Caco-2 (cell line): ENCODE measurements around the gene SYNGR3. TPM values are rescaled to one million over a fixed set of nuclear protein-coding genes. Genes with fewer than 3 reads are reported as not detected.

Source experiments
- BruUV-seq: library from RNA; stranded (reverse); fragments of 400-500 nt; replicated peaks from 2 replicates; lab custom pipeline; 2021; lab: Mats Ljungman, UMichigan
- CTCF ChIA-PET: fragments of 300-600 bp; sonication (Branson Sonifier 250); formaldehyde crosslinking; loops from one replicate; lab custom pipeline; 2022; ENCODE audit warnings: antibody characterized with exemption; lab: Charles Lee
- POLR2A ChIA-PET: fragments of 300-600 bp; sonication (Branson Sonifier 250); formaldehyde crosslinking; loops from one replicate; lab custom pipeline; 2022; ENCODE audit warnings: antibody characterized with exemption; lab: Charles Lee
- DNase-seq, 2 experiments: peaks; one replicate each; pipeline versions ENCODE4 v3.0.0 to v3.0.0-alpha.2; 2020 to 2022
- H3K27me3 ChIP-seq: replicated peaks from 2 replicates; pipeline ENCODE4 v1.6.0; 2011; ENCODE audit warnings: low read length; ENCODE audit not compliant: control insufficient read depth, insufficient read depth
- H3K36me3 ChIP-seq: 2 replicates; pipeline ENCODE4 v1.5.1; 2011; ENCODE audit warnings: low read length; ENCODE audit not compliant: control insufficient read depth, insufficient read depth
- H3K4me1 ChIP-seq: fragments of 250-450 bp; sonication (Bioruptor Pico); 2 replicates; pipeline ENCODE4 v1.5.1; 2020; ENCODE audit warnings: mild to moderate bottlenecking
- H3K4me3 ChIP-seq: 2 replicates; pipeline ENCODE4 v1.5.1; 2011; ENCODE audit warnings: low read depth, mild to moderate bottlenecking, control low read depth, low read length
- H3K9me3 ChIP-seq: fragments of 250-450 bp; sonication (Bioruptor Pico); 2 replicates; pipeline ENCODE4 v1.5.1; 2020; ENCODE audit warnings: mild to moderate bottlenecking, moderate library complexity
- H3K27ac Mint-ChIP-seq: one replicate; pipeline ENCODE4 v1.8.0; 2022; ENCODE audit warnings: mixed read lengths; ENCODE audit not compliant: unreplicated experiment
- H3K27me3 Mint-ChIP-seq: one replicate; pipeline ENCODE4 v1.8.0; 2022; ENCODE audit warnings: mixed read lengths; ENCODE audit not compliant: insufficient read depth, unreplicated experiment
- H3K36me3 Mint-ChIP-seq: one replicate; pipeline ENCODE4 v1.8.0; 2022; ENCODE audit warnings: mild to moderate bottlenecking, mixed read lengths; ENCODE audit not compliant: insufficient read depth, unreplicated experiment
- H3K4me1 Mint-ChIP-seq: one replicate; pipeline ENCODE4 v1.8.0; 2022; ENCODE audit warnings: low read depth, mixed read lengths; ENCODE audit not compliant: unreplicated experiment
- H3K4me3 Mint-ChIP-seq: one replicate; pipeline ENCODE4 v1.8.0; 2022; ENCODE audit warnings: mild to moderate bottlenecking, moderate library complexity, mixed read lengths; ENCODE audit not compliant: unreplicated experiment
- H3K9me3 Mint-ChIP-seq: one replicate; pipeline ENCODE4 v1.8.0; 2022; ENCODE audit warnings: mixed read lengths; ENCODE audit not compliant: unreplicated experiment
- CTCF ChIP-seq, 2 experiments: fragments of 200-600 bp in 1 of 2; IDR thresholded peaks; 1 replicate in 1 of 2; 2 replicates in 1 of 2; pipeline versions ENCODE4 v1.5.1 to v1.8.0; 2011 to 2022; ENCODE audit warnings: antibody characterized with exemption in 1 of 2, control low read depth in 1 of 2, inconsistent platforms in 1 of 2, low read depth in 1 of 2, low read length in 1 of 2, mild to moderate bottlenecking in 1 of 2, moderate library complexity in 1 of 2; ENCODE audit not compliant: insufficient read depth in 1 of 2, severe bottlenecking in 1 of 2, unreplicated experiment in 1 of 2
- intact Hi-C: fragments of 100-400 bp; cut with micrococcal nuclease; formaldehyde crosslinking; loops from one replicate; pipeline ENCODE4 v1.10.0; 2022; ENCODE audit not compliant: unreplicated experiment
- total RNA-seq: library from RNA; stranded (reverse); gene quantifications from 2 replicates; pipeline ENCODE4 v1.2.3, GENCODE V29; 2022

SYNGR3 gene
- total RNA-seq, 1 experiment from 2014 or later, result 2.9 TPM

- Mint-ChIP-seq H3K36me3 (no peaks in the 10 kb centered on the region), H3K4me1 (no peaks in the 10 kb centered on the region), H3K4me3 (no peak overlapping the region), H3K27me3 (no peaks in the 10 kb centered on the region), H3K9me3 (no peaks in the 10 kb centered on the region), H3K27ac (no peak overlapping the region)
- intact Hi-C loops, result no loop called here
- ChIA-PET CTCF (interaction anchor here (1.2 kb wide), 1 partner anchor 139 kb away, joined by 3 read pairs; the partner anchor contains the start of gene TRAF7), POLR2A (no interaction called here)
- Histone ChIP-seq H3K9me3 (no peaks in the 10 kb centered on the region), H3K27me3 (no peaks in the 10 kb centered on the region), H3K4me1 (peaks cover 11% of the 10 kb centered on the region), H3K36me3 (no peaks in the 10 kb centered on the region), H3K4me3 (no peak overlapping the region)
- peak in 1 of 2 experiments; percentile 20 for TF ChIP-seq CTCF (IDR thresholded peaks at IDR 0.05; ENCODE audit: insufficient read depth in 1 of 2, low read depth in 1 of 2, low read length in 1 of 2, severe bottlenecking in 1 of 2, unreplicated experiment in 1 of 2)
- no TSS peak for BruUV-seq
- peak in 1 of 2 experiments; percentile 26 for DNase-seq
Measured at GRCh38 chr16:2016407-2016922, 26.7 kb downstream of the SYNGR3 start.

GRCh38 chr16:2019518-2019920, 29.7 kb downstream of the SYNGR3 start, which contains the start of gene NPW:
Gene NPW (plus strand): TSS chr16:2019785.
- Mint-ChIP-seq H3K27me3 (no peaks in the 10 kb centered on the region), H3K27ac (no peak within 1 kb of the TSS), H3K9me3 (no peaks in the 10 kb centered on the region), H3K4me1 (peaks cover 17% of the 10 kb centered on the region), H3K36me3 (no peaks in the 10 kb centered on the region), H3K4me3 (peak within 1 kb of the TSS; percentile 67)
- no TSS peak for BruUV-seq
- peaks cover 23% of the 10 kb centered on the region for H3K4me1 ChIP-seq
- no peaks in the 10 kb centered on the region for H3K27me3 ChIP-seq
- ChIA-PET POLR2A (interaction anchor here (1.2 kb wide), 1 partner anchor 28 kb away, joined by 3 read pairs; the partner anchor contains the start of genes NTHL1 and TSC2), CTCF (interaction anchor here (0.9 kb wide), 1 partner anchor 10 kb away, joined by 3 read pairs; no protein-coding TSS in a partner anchor)
- no peak for TF ChIP-seq CTCF (IDR thresholded peaks at IDR 0.05; ENCODE audit: insufficient read depth in 1 of 2, low read depth in 1 of 2, low read length in 1 of 2, severe bottlenecking in 1 of 2, unreplicated experiment in 1 of 2)
- no peaks in the 10 kb centered on the region for H3K36me3 ChIP-seq
- peak within 1 kb of the TSS; percentile 34 for H3K4me3 ChIP-seq
- H3K9me3 ChIP-seq, result no peaks in the 10 kb centered on the region
- intact Hi-C loops, result no loop called here
- peak in 1 of 2 experiments; percentile 39 for DNase-seq

GRCh38 chr16:2019921-2020831, 30.4 kb downstream of the SYNGR3 start:
- CTCF ChIA-PET, result interaction anchor here (0.7 to 0.9 kb wide), 2 partner anchors 11 to 28 kb away, joined by 3 read pairs; no protein-coding TSS in a partner anchor
- Mint-ChIP-seq H3K4me3 (peak overlapping the region; percentile 67), H3K27ac (no peak overlapping the region), H3K27me3 (no peaks in the 10 kb centered on the region), H3K4me1 (peaks cover 18% of the 10 kb centered on the region), H3K9me3 (no peaks in the 10 kb centered on the region), H3K36me3 (no peaks in the 10 kb centered on the region)
- POLR2A ChIA-PET, result interaction anchor here (1.2 kb wide), 1 partner anchor 28 kb away, joined by 3 read pairs; the partner anchor contains the start of genes NTHL1 and TSC2
- Histone ChIP-seq H3K4me1 (peaks cover 20% of the 10 kb centered on the region), H3K27me3 (no peaks in the 10 kb centered on the region), H3K9me3 (no peaks in the 10 kb centered on the region), H3K36me3 (no peaks in the 10 kb centered on the region), H3K4me3 (peak overlapping the region; percentile 34)
- intact Hi-C loops, result no loop called here
- no TSS peak for BruUV-seq
- DNase-seq, result no peak
- no peak for TF ChIP-seq CTCF (IDR thresholded peaks at IDR 0.05; ENCODE audit: insufficient read depth in 1 of 2, low read depth in 1 of 2, low read length in 1 of 2, severe bottlenecking in 1 of 2, unreplicated experiment in 1 of 2)
